Tibial nerve (tissue), 4 donors: ENCODE data around the gene NXPH3. TPM values are rescaled to one million over a fixed set of nuclear protein-coding genes. Genes with fewer than 3 reads are reported as not detected.

Experiments
- DNase-seq, 2 donors: peaks; one replicate each; pipeline ENCODE4 v3.0.0-alpha.2; 2019; ENCODE audit warnings: low spot score in 2 of 2
- H3K27ac ChIP-seq, 4 donors: fragments of 200-600 bp; sonication (generic) in 3 of 4; one replicate each; pipeline ENCODE4 v1.5.1; 2017 to 2019; ENCODE audit warnings: mild to moderate bottlenecking in 1 of 4
- H3K27me3 ChIP-seq, 2 donors: fragments of 200-600 bp; sonication (generic) in 1 of 2; one replicate each; pipeline versions ENCODE4 v1.5.1 to v1.6.0; 2017 to 2019
- H3K36me3 ChIP-seq, 3 donors: fragments of 200-600 bp; sonication (generic); one replicate each; pipeline ENCODE4 v1.5.1; 2018 to 2019
- H3K4me1 ChIP-seq, 4 donors: fragments of 200-600 bp; sonication (generic) in 3 of 4; one replicate each; pipeline ENCODE4 v1.5.1; 2017 to 2019
- H3K4me3 ChIP-seq, 4 donors: fragments of 200-600 bp; sonication (generic) in 3 of 4; one replicate each; pipeline ENCODE4 v1.5.1; 2017 to 2019; ENCODE audit warnings: mild to moderate bottlenecking in 1 of 4, moderate library complexity in 1 of 4
- H3K9me3 ChIP-seq, 4 donors: fragments of 200-600 bp; sonication (generic) in 3 of 4; one replicate each; pipeline ENCODE4 v1.5.1; 2017 to 2019
- CTCF ChIP-seq, 5 experiments: fragments of 200-600 bp in 3 of 5; fragments of 450-650 bp in 2 of 5; sonication (generic) in 3 of 5; IDR thresholded peaks; one replicate each; pipeline ENCODE4 v1.5.1; 2016 to 2019; ENCODE audit warnings: antibody characterized with exemption in 5 of 5, mild to moderate bottlenecking in 3 of 5, moderate library complexity in 2 of 5
- EP300 ChIP-seq, 2 donors: sonication (generic); formaldehyde crosslinking; IDR thresholded peaks; one replicate each; pipeline ENCODE4 v1.6.1; 2017; ENCODE audit warnings: antibody characterized with exemption in 2 of 2, mild to moderate bottlenecking in 1 of 2
- POLR2A ChIP-seq, 2 donors: fragments of 450-650 bp; IDR thresholded peaks; one replicate each; pipeline ENCODE4 v1.6.1; 2017; ENCODE audit warnings: antibody characterized with exemption in 2 of 2, mild to moderate bottlenecking in 2 of 2, moderate library complexity in 2 of 2
- WGBS, 2 donors: methylation state at CpG; one replicate each; pipeline ENCODE4 v1.1.5; 2018; 5-methylcytosine and 5-hydroxymethylcytosine counted together
- total RNA-seq, 4 donors: library from RNA; depleted of rRNA; stranded (reverse); fragments of >200 nt; gene quantifications; one replicate each; pipeline ENCODE4 v1.1.0, GENCODE V29; 2016

Gene NXPH3
- total RNA-seq, 4 donors from 2014 or later: 5.4 to 21.9 (median 11.4) TPM

GRCh38 chr17:49555495-49556222 lies 20.0 kb upstream of the NXPH3 start:
- Histone ChIP-seq H3K9me3 (no peaks in the 10 kb centered on the region), H3K27ac (peak overlapping the region in 3 of 4 donors; percentile 25 to 74 (median 34)), H3K27me3 (no peaks in the 10 kb centered on the region), H3K36me3 (no peaks in the 10 kb centered on the region), H3K4me1 (peaks cover 0 to 41% (median 23%) of the 10 kb centered on the region in 4 donors), H3K4me3 (peak overlapping the region in 1 of 4 donors; percentile 15)
- 55 to 57% methylated on average over 16 to 19 of the region's 19 CpGs for WGBS, 2 donors
- no peak for TF ChIP-seq EP300 (IDR thresholded peaks at IDR 0.05)
- TF ChIP-seq CTCF (IDR thresholded peaks at IDR 0.05): no peak
- TF ChIP-seq POLR2A (IDR thresholded peaks at IDR 0.05): no peak
- DNase-seq: no peak

GRCh38 chr17:49556223-49556943 lies 19.3 kb upstream of the NXPH3 start:
- DNase-seq: peak; percentile 68 to 75
- Histone ChIP-seq H3K27me3 (no peaks in the 10 kb centered on the region), H3K27ac (peak overlapping the region in 3 of 4 donors; percentile 25 to 74 (median 34)), H3K4me1 (peaks cover 0 to 37% (median 20%) of the 10 kb centered on the region in 4 donors), H3K9me3 (no peaks in the 10 kb centered on the region), H3K4me3 (peak overlapping the region in 1 of 4 donors; percentile 15), H3K36me3 (no peaks in the 10 kb centered on the region)
- peak; percentile 96 to 98 (median 98) for TF ChIP-seq CTCF (IDR thresholded peaks at IDR 0.05)
- peak in 1 of 2 donors; percentile 33 for TF ChIP-seq EP300 (IDR thresholded peaks at IDR 0.05)
- no peak for TF ChIP-seq POLR2A (IDR thresholded peaks at IDR 0.05)
- WGBS, 2 donors: 14 to 21% methylated on average over 11 to 28 of the region's 30 CpGs

GRCh38 chr17:49557312-49558024 lies 18.2 kb upstream of the NXPH3 start:
- Histone ChIP-seq H3K4me1 (peaks cover 0 to 27% (median 12%) of the 10 kb centered on the region in 4 donors), H3K27me3 (no peaks in the 10 kb centered on the region), H3K4me3 (no peak overlapping the region), H3K36me3 (no peaks in the 10 kb centered on the region), H3K27ac (peak overlapping the region in 1 of 4 donors; percentile 74), H3K9me3 (no peaks in the 10 kb centered on the region)
- WGBS, 2 donors: 18 to 21% methylated on average over 9 of the region's 9 CpGs
- peak; percentile 34 to 58 (median 46) for TF ChIP-seq CTCF (IDR thresholded peaks at IDR 0.05)
- TF ChIP-seq EP300 (IDR thresholded peaks at IDR 0.05): no peak
- no peak for DNase-seq

- Histone ChIP-seq H3K27me3 (no peaks in the 10 kb centered on the region), H3K4me1 (peaks cover 0 to 35% (median 8%) of the 10 kb centered on the region in 4 donors), H3K36me3 (no peaks in the 10 kb centered on the region), H3K27ac (peak overlapping the region in 1 of 4 donors; percentile 18), H3K9me3 (no peaks in the 10 kb centered on the region), H3K4me3 (no peak overlapping the region)
- TF ChIP-seq EP300 (IDR thresholded peaks at IDR 0.05): no peak
- no peak for TF ChIP-seq CTCF (IDR thresholded peaks at IDR 0.05)
- no peak for TF ChIP-seq POLR2A (IDR thresholded peaks at IDR 0.05)
- DNase-seq: no peak
- 85% methylated on average over 4 of the region's 4 CpGs for WGBS, 2 donors
These were observed 11.0 kb upstream of the NXPH3 start for GRCh38 chr17:49564638-49565037.
